Hepatocyte (in vitro differentiated cells): Measurements from ENCODE around the gene CCDC32. TPM values are rescaled to one million over a fixed set of nuclear protein-coding genes. Genes with fewer than 3 reads are reported as not detected.

ENCODE experiments used
- DNase-seq: peaks from one replicate; pipeline ENCODE4 v3.0.0-alpha.2; 2016; ENCODE audit warnings: low spot score
- H2AFZ ChIP-seq: fragments of 200-600 bp; sonication (generic); 2 replicates; pipeline ENCODE4 v1.6.0; 2016; ENCODE audit warnings: antibody characterized with exemption, mild to moderate bottlenecking
- H3K27ac ChIP-seq: fragments of 200-600 bp; sonication (generic); 2 replicates; pipeline ENCODE4 v1.5.1; 2016; ENCODE audit warnings: mild to moderate bottlenecking
- H3K27me3 ChIP-seq: fragments of 200-600 bp; sonication (generic); 2 replicates; pipeline ENCODE4 v1.6.1; 2016
- H3K36me3 ChIP-seq: fragments of 200-600 bp; sonication (generic); replicated peaks from 2 replicates; pipeline ENCODE4 v1.5.1; 2016; ENCODE audit warnings: low read depth; ENCODE audit not compliant: insufficient read depth
- H3K4me1 ChIP-seq: fragments of 200-600 bp; sonication (generic); 2 replicates; pipeline ENCODE4 v1.5.1; 2016; ENCODE audit warnings: mild to moderate bottlenecking, moderate library complexity; ENCODE audit not compliant: insufficient read depth
- H3K4me2 ChIP-seq: fragments of 200-600 bp; sonication (generic); 2 replicates; pipeline ENCODE4 v1.6.0; 2016
- H3K4me3 ChIP-seq: fragments of 200-600 bp; sonication (generic); 2 replicates; pipeline ENCODE4 v1.5.1; 2016; ENCODE audit warnings: mild to moderate bottlenecking
- H3K79me2 ChIP-seq: fragments of 200-600 bp; sonication (generic); 2 replicates; pipeline ENCODE4 v1.6.0; 2017; ENCODE audit warnings: mild to moderate bottlenecking
- H3K9me2 ChIP-seq: fragments of 200-600 bp; sonication (generic); replicated peaks from 2 replicates; pipeline ENCODE4 v1.6.0; 2017; ENCODE audit warnings: mild to moderate bottlenecking; ENCODE audit not compliant: insufficient read depth
- H3K9me3 ChIP-seq: fragments of 200-600 bp; sonication (generic); 2 replicates; pipeline ENCODE4 v1.5.1; 2016; ENCODE audit warnings: low read depth, mild to moderate bottlenecking
- H4K20me1 ChIP-seq: fragments of 200-600 bp; sonication (generic); 2 replicates; pipeline ENCODE4 v1.6.0; 2016; ENCODE audit warnings: mild to moderate bottlenecking; ENCODE audit not compliant: insufficient read depth, poor library complexity, severe bottlenecking
- CTCF ChIP-seq: fragments of 200-600 bp; sonication (generic); IDR thresholded peaks from 2 replicates; pipeline ENCODE4 v1.5.1; 2016; ENCODE audit warnings: antibody characterized with exemption, mild to moderate bottlenecking; ENCODE audit not compliant: poor library complexity
- EZH2 ChIP-seq: fragments of 200-600 bp; sonication (generic); IDR thresholded peaks from 2 replicates; pipeline ENCODE4 v1.6.1; 2016; ENCODE audit warnings: antibody characterized with exemption, mild to moderate bottlenecking, borderline replicate concordance
- EZH2phosphoT487 ChIP-seq: fragments of 200-600 bp; sonication (generic); IDR thresholded peaks from one replicate; pipeline ENCODE4 v1.6.1; 2018; ENCODE audit warnings: antibody characterized with exemption, mild to moderate bottlenecking, low read depth, moderate library complexity; ENCODE audit not compliant: unreplicated experiment, severe bottlenecking
- WGBS: methylation state at CpG from one replicate; pipeline ENCODE4 v1.1.6; 2016; ENCODE audit warnings: low lambda C conversion rate; ENCODE audit errors: missing lambda C conversion rate; 5-methylcytosine and 5-hydroxymethylcytosine counted together
- polyA plus RNA-seq: library from polyadenylated mRNA; unstranded; fragments of >200 nt; fragmentation: Nextera tagmentation; extraction: Ambion mirVana; gene quantifications from 2 replicates; pipeline ENCODE4 v1.2.1, GENCODE V29; 2016
- total RNA-seq: library from RNA; depleted of rRNA; stranded (reverse); fragments of >200 nt; gene quantifications from 2 replicates; pipeline ENCODE4 v1.2.3, GENCODE V29; 2014

CCDC32 gene
- total and polyA plus RNA-seq, 2 experiments from 2014 or later = 25.7 to 30.9 TPM

DNA sequence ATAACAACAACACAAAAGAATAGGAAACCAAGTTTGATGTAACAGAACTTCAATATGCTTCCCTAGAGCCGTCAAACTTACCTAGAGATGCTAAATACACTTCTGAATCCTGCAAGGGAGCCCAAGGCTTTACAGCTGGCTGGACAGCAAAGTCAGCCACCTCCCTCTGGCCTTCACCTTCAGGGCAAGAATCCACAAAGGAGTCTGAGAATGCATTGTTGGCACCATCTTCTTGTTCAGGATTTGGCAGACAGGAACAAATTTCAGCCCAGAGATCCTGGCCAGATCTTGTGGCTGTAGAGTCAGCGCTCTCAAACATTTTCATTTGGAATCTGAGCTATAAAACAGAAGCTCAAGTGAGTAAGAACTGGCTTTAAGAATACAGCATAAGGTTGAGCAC, 2.2 kb downstream of the CCDC32 start:
- H3K79me2 ChIP-seq = peaks cover 19% of the 10 kb centered on the region
- H2AFZ ChIP-seq = no peak overlapping the region
- no peak for TF ChIP-seq EZH2
- TF ChIP-seq CTCF = no peak
- TF ChIP-seq EZH2phosphoT487 = no peak
- no peak overlapping the region for H3K27ac ChIP-seq
- H3K4me2 ChIP-seq = no peak overlapping the region
- no peaks in the 10 kb centered on the region for H3K9me2 ChIP-seq
- no peak overlapping the region for H3K4me3 ChIP-seq
- no peaks in the 10 kb centered on the region for H3K4me1 ChIP-seq
- no peaks in the 10 kb centered on the region for H3K27me3 ChIP-seq
- H3K9me3 ChIP-seq = no peaks in the 10 kb centered on the region
- DNase-seq = no peak
- WGBS = 100% methylated on average over 2 of the region's 2 CpGs
- H3K36me3 ChIP-seq = no peaks in the 10 kb centered on the region
- no peaks in the 10 kb centered on the region for H4K20me1 ChIP-seq

- H3K9me3 ChIP-seq = no peaks in the 10 kb centered on the region
- H4K20me1 ChIP-seq = no peaks in the 10 kb centered on the region
- H3K4me1 ChIP-seq = no peaks in the 10 kb centered on the region
- H3K27me3 ChIP-seq = no peaks in the 10 kb centered on the region
- no peaks in the 10 kb centered on the region for H3K9me2 ChIP-seq
- no peaks in the 10 kb centered on the region for H3K36me3 ChIP-seq
- peaks cover 17% of the 10 kb centered on the region for H3K79me2 ChIP-seq
- TF ChIP-seq EZH2 = no peak
- TF ChIP-seq CTCF = no peak
- TF ChIP-seq EZH2phosphoT487 = no peak
- H2AFZ ChIP-seq = no peak overlapping the region
- no peak overlapping the region for H3K4me3 ChIP-seq
- DNase-seq = no peak
- no peak overlapping the region for H3K27ac ChIP-seq
- 90% methylated on average over 6 of the region's 6 CpGs for WGBS
- no peak overlapping the region for H3K4me2 ChIP-seq
These were observed 5.7 kb downstream of the CCDC32 start for GRCh38 chr15:40558952-40559742.

DNA sequence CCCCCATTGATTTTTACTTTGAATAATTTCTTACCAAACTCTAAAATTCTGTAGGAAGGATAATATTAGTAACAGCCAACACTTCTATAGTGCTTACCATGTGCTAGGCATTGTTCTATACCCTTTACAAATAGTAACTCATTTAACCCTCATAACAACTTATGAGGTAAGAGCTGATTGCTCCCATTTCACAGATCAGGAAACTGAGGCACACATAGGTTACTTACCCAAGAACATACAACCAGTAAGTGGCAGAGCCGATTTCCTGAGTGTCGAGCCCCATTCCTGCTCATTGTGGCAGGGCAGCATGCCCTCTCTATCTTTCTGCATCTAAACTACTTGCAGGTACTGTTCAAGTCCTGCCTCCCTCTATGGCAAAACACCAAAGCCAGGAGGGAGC, 9.0 kb downstream of the CCDC32 start:
- H4K20me1 ChIP-seq = no peaks in the 10 kb centered on the region
- H3K4me2 ChIP-seq = no peak overlapping the region
- H3K9me2 ChIP-seq = no peaks in the 10 kb centered on the region
- no peak for DNase-seq
- H3K4me1 ChIP-seq = no peaks in the 10 kb centered on the region
- H3K9me3 ChIP-seq = no peaks in the 10 kb centered on the region
- H2AFZ ChIP-seq = no peak overlapping the region
- no peak overlapping the region for H3K27ac ChIP-seq
- H3K4me3 ChIP-seq = no peak overlapping the region
- H3K36me3 ChIP-seq = no peaks in the 10 kb centered on the region
- TF ChIP-seq EZH2phosphoT487 = no peak
- no peak for TF ChIP-seq CTCF
- TF ChIP-seq EZH2 = no peak
- no peaks in the 10 kb centered on the region for H3K27me3 ChIP-seq
- peaks cover 3% of the 10 kb centered on the region for H3K79me2 ChIP-seq
- 92% methylated on average over 2 of the region's 2 CpGs for WGBS

DNA sequence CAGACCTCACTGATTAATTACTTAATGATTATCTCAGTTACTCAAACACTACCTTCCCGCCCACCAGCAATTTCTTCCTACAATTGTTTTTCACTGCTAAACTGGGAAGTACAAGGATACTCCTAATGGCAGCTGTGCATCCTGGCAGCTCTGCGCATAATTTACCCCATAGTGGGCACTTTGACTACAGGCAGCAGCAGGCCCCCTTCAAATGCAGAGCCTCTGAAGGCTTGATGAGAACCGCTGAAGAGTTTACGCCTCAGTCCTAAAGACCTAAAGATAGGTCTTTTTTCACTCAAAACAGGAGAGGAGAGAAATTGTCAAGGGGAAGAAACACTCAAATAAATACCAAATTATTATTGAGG, 10.7 kb downstream of the CCDC32 start:
- TF ChIP-seq CTCF (no peak), EZH2 (no peak), EZH2phosphoT487 (no peak)
- Histone ChIP-seq H2AFZ (no peak overlapping the region), H3K9me3 (no peaks in the 10 kb centered on the region), H3K27me3 (no peaks in the 10 kb centered on the region), H3K4me1 (no peaks in the 10 kb centered on the region), H4K20me1 (no peaks in the 10 kb centered on the region), H3K4me2 (no peak overlapping the region), H3K27ac (no peak overlapping the region), H3K36me3 (no peaks in the 10 kb centered on the region), H3K9me2 (no peaks in the 10 kb centered on the region), H3K79me2 (no peaks in the 10 kb centered on the region), H3K4me3 (no peak overlapping the region)
- no peak for DNase-seq
- 78% methylated on average over 4 of the region's 4 CpGs for WGBS
